HG03442 (cell line): ENCODE measurements around the gene GLG1.
"Not testable (repeated sequence)": the region's sequence is repeated elsewhere in the genome, so short reads cannot be mapped to it uniquely, and the experiment has no call there.

Experiments used
- ATAC-seq: cut with Tn5 transposase; IDR thresholded peaks from one replicate; pipeline ENCODE4 v1.9.1; 2021; ENCODE audit warnings: mild to moderate bottlenecking, moderate library complexity; ENCODE audit not compliant: unreplicated experiment

GLG1 gene

GRCh38 chr16:74450967-74451760, 155.8 kb downstream of the GLG1 start:
- no peak for ATAC-seq

- no peak for ATAC-seq
These were observed 156.7 kb downstream of the GLG1 start for GRCh38 chr16:74450236-74450635.

DNA sequence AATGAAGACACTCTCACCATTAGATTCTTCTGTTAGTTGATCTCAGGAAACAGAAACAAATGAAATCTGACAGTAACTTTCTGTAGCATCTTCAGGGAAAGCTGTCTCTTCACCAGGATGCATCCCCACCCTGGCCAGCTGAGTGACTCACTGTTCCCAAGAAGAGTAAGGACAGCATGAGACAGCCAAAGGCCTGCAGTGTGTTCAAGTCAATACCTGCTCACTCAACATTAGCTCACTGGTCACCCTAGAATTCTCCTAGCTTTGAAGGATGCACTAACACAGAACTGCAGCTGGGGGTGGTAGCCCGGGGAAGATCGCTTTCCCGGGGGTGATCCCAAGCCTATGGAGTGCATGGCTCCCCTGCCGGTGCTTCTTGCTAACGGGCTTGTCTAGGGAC, 157.4 kb downstream of the GLG1 start:
- no peak for ATAC-seq

- no peak for ATAC-seq
These were observed 157.9 kb downstream of the GLG1 start for GRCh38 chr16:74448990-74449389.

- ATAC-seq = no peak
These were observed 159.3 kb downstream of the GLG1 start for GRCh38 chr16:74447578-74447977.

GRCh38 chr16:74446866-74447265, 160.0 kb downstream of the GLG1 start:
- no peak for ATAC-seq

- ATAC-seq = not testable (repeated sequence)
These were observed 163.1 kb downstream of the GLG1 start for GRCh38 chr16:74443624-74444346.

DNA sequence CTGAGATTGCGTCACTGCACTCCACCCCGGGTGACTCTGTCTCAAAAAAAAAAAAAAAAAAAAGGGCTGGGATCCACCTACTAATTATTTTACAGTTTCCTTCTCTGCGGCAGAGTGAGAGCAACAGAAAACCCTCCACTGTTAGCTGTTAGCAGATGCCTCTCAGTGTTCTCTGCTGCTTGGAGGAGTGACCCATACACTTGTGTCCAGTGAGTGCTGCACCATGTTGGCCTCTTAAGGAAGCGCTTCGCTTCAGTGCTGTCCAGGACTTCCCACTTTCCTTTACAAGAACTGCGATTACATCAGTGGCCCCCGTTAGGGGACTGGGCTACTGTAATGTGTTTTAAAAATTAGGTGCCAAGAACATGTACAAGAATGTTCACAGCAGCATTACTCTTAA, 167.2 kb downstream of the GLG1 start:
- ATAC-seq = no peak

GRCh38 chr16:74438492-74438979, 168.4 kb downstream of the GLG1 start:
- ATAC-seq = no peak

DNA sequence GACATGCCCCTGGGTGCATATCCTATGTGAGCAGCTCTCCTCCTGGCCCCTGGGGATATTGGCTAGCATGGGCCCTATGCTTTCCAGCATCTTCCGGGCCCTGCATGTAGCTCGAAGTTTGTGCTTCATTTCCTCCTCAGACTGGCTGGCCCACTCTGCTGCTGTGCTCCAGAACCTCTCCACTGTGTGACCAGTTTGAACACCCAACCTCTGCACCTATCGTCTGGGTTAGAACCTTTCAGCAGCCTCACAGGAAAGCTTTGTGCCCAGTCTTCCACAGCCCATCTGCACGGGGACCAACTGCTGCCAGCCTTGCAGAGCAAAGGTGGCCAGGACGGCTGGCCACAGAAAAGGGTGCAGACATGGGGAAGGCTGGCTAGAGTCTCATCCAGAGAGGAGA, 175.4 kb downstream of the GLG1 start:
- no peak for ATAC-seq

- not testable (repeated sequence) for ATAC-seq
These were observed 176.7 kb downstream of the GLG1 start for GRCh38 chr16:74430036-74430712.

DNA sequence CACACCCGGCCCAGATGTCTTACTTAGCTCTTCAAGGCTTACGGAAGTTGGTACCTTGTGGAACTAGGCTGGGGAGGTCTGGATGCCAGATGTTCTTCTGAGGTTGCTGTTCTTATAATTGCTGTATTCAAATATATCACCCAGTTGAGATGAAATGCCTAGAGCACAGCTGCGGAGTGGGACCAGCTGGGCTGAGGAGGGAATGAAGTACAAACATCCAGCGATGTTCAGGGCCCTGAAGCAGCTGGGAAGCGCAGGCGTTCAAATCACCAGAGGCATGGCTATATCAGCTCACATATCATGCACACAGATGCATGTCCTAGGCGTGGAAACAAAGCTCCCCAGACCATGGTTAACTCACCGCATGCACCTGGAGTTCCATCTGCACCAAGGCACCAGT, 178.4 kb downstream of the GLG1 start:
- not testable (repeated sequence) for ATAC-seq

DNA sequence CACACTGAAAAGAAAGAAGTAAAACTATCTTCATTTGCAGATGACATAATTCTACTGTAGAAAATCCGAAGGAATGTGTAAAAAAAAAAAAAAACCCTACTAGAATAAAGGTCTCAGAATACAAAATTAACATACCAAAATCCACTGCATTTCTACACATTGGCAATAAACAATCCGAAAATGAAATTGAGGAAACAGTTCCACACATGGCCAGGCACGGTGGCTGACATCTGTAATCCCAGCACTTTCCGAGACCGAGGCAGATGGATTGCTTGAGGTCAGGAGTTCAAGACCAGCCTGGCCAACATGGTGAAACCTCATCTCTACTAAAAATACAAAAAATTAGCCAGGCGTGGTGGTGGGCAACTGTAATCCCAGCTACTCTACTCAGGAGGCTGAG, 181.2 kb downstream of the GLG1 start:
- ATAC-seq = not testable (repeated sequence)

GRCh38 chr16:74423721-74424120, 183.2 kb downstream of the GLG1 start:
- not testable (repeated sequence) for ATAC-seq

GRCh38 chr16:74422086-74422485, 184.8 kb downstream of the GLG1 start:
- ATAC-seq = not testable (repeated sequence)

DNA sequence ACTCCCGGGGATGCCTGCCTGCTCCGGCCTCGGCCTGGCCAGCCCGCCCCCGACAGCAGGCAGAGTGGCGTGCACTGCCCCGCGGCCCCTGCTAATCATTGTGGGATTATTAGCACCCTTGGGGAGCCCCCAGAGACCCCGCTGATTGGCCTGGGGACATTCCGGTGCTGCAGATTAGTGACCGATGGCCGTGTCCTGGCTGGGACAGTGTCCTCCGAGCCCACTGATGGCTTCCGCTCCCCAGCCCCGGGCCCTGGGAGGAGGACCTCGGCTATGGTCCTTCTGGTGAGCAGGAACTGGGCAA, 185.5 kb downstream of the GLG1 start:
- not testable (repeated sequence) for ATAC-seq

- not testable (repeated sequence) for ATAC-seq
These were observed 186.1 kb downstream of the GLG1 start, which contains the start of gene CLEC18B for GRCh38 chr16:74420612-74421481. CLEC18B (minus strand) TSS chr16:74421478; CDS start chr16:74421270, 208 bp downstream.

DNA sequence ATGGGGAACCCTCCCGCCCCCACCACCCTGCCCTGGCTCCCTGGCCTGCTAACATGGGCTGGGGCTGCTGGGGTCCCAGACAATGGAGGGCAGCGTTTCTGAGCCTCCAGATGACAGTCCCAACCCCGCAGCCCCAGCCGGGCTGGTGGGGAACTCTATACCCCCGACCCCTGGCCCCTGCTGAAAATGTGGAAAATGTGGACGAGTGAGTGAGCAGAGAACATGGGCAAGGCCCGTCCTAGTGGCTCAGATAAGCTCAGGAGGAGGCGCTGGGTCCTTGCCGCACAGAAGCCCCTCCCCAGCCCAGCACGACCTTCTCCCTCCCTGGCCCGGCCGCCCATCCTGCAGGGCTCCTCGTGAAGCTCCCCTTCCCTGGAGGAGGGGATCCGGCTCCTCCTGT, 187.1 kb downstream of the GLG1 start:
- ATAC-seq = not testable (repeated sequence)

DNA sequence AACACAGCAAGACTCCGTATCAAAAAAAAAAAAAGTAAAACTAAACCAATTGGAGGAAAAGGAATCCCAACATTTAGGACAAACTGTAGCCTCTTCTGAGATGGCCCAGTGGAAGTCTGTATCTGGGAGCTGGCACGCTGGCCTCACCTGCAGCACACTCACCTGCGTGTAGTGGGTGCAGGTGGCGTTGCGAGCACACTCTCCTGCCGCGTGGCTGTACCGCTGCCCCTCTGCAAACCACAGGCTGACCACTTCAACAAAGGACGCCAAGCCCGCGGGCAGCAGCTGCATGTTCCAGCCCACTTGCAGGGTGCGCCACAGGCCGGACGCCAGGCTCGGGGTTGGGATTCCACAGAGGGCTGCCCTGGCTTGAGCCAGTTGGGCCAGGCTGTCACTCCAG, 189.0 kb downstream of the GLG1 start:
- ATAC-seq = not testable (repeated sequence)

DNA sequence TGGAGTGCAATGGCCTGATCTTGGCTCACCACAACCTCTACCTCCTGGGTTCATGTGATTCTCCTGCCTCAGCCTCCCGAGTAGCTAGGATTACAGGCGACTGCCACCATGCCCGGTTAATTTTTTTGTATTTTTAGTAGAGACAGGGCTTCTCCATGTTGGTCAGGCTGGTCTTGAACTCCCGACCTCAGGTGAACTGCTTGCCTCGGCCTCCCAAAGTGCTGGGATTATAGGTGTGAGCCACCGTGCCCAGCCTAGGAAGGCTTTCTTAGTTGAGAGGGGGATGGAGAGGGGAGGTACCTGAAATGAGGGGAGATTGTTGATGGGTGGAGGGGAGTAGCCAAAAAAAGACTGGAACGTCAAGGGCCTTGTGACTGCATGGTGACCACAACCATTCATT, 193.0 kb downstream of the GLG1 start:
- not testable (repeated sequence) for ATAC-seq

DNA sequence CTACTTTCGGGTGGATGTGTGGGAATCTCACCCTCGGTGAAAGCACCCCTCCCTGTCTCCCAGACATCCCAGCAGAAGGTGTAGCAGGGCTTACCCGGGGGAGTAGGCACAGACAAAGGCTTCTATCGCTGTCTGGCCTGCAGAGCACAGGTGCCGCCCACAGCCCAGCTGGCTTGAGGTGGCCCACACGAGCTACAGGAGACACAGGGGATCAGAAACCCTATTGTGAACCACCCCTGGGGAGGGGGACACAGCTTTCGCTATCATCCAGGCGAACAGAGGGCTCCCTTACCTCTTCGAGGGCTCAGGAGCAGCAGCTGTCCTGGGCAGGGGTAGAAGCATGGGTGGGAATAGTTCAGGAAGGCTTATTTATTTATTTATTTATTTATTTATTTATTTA, 193.4 kb downstream of the GLG1 start:
- ATAC-seq = not testable (repeated sequence)
